Measurements from ENCODE around the gene MAD1L1. TPM values are rescaled to one million over a fixed set of nuclear protein-coding genes. Genes with fewer than 3 reads are reported as not detected.
"Not testable (repeated sequence)": the region's sequence is repeated elsewhere in the genome, so short reads cannot be mapped to it uniquely, and the experiment has no call there.

The MAD1L1 gene
- total RNA-seq, 1 donor from 2014 or later, result 112 TPM

DNA sequence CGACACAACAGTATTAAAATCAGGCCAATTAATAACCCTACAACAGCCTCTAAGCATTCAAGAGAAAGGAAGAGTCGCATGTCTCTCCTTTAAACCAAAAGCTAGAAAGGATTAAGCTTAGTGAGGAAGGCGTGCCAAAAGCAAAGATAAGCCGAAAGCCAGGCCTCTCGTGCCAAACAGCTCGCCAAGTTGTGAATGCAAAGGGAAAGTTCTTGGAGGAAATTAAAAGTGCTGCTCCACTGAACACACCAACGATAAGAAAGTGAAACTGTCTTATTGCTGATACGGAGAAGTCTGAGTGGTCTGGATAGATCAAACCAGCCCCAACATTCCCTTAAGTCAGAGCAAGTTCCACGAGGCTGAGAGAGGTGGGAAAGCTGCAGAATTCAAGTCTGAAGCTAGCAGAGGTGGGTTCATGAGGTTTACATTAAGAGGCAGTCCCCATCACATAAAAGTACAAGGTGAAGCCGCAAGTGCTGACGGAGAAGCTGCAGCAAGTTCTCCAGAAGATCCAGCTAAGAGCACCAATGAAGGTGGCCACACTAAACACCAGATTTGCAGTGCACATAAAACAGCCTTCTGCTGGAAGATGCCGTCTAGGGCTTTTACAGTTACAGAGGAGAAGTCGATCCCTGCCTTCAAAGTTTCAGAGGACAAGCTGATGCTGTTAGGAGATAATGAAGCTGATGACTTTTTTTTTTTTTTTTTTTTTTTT, 194.8 kb downstream of the MAD1L1 start:
- intact Hi-C loops (cut with micrococcal nuclease), result loop anchor here (1.0 to 2.0 kb wide), 3 partner anchors 98 to 310 kb away; no protein-coding TSS in a partner anchor

DNA sequence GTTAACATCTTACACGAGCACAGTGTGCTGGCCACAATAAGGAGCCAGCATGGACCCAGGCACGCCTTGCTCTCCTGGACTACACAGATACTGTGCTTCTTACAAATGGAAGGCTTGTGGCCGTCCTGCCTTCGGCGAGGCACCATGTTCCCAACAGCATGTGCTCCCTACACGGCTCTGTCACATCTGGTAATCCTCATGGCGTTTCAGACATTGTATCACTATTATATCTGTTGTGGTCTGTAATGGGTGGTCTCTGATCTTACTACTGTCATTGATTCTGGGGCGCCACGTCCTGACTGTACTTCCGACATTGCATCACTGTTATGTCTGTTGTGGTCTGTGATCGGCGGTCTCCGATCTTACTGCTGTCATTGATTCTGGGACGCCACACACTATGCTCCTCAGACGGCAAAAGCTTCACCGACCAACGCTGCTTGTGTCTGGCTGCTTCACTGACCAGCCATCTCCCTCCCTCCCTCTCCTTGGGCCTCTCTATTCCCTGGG, 195.4 kb downstream of the MAD1L1 start:
- intact Hi-C loops (cut with micrococcal nuclease), result no loop called here

DNA sequence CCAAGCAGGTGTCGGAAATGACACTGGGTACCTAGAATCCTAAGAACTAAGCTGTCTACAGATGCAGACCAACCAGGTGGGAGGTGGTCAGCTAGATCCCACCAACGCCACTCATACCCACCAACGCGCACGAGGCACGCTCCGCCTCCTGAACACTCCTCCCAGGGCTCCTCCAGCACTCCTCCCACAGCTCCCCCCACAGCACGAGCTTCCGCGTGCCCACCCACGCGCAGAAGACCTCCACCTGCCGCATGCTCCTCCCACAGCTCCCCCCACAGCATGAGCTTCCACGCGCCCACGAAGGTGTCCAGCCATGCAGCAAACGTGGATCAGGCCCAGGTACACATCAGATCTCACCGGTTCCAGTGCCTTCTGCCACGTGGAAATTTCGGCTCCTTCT, 196.0 kb downstream of the MAD1L1 start:
- intact Hi-C loops (cut with micrococcal nuclease), result no loop called here

DNA sequence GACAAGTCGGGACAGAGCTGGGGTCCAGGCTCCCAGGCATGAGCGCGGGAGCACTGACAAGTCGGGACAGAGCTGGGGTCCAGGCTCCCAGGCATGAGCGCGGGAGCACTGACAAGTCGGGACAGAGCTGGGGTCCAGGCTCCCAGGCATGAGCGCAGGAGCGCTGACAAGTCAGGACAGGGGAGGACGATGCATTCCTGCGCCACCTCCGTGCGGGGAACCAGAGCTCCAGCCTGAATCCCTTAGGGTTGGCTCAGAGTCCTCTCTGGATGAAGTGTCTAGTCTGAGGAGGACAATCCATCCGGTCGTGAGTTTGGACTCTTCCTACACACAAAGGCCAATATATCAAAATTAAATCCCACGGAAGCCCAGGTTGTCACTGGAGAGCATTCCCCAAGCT, 196.5 kb downstream of the MAD1L1 start:
- intact Hi-C loops (cut with micrococcal nuclease), result not testable (repeated sequence)

DNA sequence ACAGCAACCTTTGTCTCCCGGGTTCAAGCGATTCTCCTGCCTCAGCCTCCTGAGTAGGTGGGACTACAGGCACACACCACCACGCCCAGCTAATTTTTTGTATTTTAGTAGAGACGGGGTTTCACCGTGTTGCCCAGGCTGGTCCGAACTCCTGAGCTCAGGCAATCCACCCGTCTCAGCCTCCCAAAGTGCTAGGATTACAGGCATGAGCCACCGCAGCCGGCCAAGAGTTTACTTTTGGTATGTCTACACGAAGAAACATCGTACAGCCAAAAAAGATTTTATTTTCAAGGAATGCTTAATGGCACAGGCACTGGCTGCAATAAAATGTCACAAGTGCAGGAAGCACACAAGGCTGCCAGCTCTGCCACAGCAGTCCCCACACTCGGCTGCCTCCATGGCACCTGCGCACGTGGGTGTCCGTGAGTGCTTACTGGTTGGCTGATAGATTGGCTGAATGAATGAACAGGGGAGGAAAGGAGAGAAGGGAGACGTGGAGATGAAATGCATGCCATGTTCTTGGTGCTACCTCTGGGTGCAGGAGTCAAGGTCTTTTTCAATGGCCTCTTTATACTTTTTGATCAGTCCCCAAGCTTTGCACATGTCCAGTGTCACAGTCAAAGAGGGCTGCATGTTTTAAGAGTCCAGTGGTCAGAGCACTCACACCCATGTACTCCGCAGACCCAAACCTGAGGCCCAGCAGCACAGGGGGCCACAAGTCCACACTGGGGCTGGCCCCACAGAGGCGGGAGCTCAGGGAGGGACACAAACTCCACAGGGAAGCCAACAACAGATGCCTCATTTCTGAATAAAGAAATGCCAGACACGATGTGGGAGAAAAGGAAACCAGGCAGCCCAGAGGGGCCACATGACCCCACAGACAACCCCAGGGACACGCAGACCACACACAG, 198.2 kb downstream of the MAD1L1 start:
- intact Hi-C loops (cut with micrococcal nuclease), result no loop called here

DNA sequence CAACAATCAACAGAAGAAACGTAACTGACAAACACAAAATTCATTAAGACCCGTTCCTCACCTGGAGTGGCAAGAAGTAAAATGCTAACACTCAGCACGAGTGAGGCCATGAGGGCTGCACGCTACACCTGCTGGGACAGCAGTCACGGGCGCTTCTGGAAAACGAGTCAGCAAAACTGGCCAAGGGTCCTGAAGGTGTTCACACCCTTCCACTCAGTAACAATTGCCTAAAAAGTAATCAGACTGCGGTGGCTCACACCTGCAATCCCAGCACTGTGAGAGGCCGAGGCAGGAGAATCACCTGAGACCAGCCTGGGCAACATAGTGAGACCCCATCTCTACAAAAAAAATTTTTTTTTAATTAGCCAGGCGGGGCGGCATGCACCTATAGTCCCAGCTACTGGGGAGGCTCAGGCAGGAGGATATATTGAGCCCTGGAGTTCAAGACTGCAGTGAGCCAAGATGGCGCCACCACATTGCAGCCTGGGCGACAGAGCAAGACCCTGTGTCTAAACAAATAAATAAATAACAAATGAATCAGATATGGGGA, 199.1 kb downstream of the MAD1L1 start:
- intact Hi-C loops (cut with micrococcal nuclease), result no loop called here

DNA sequence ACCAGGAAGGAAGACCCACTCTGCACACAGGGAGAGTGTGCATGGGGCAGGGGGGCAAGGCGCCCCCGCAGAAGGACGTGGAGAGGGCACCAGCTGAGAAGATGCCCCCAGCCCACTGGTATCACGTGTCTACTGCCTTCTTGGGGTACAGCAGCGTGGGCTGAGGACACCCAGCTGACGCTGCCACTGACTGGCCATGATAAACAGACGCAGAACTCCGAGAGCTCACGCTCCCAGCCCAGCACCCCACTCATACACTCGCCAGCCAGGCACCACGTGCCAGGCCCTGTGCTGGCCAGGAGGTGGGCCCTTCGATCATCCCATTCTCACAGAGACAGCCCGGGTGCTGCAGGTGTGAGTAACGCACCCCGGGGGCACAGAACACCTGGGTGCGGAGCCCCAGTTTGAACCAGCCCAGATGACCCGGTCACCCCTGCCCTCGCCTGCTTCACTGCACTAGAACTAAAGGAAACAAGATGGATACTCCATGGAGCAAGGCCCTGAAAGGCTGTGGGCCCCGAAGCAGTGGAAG, 199.8 kb downstream of the MAD1L1 start:
- intact Hi-C loops (cut with micrococcal nuclease), result no loop called here

DNA sequence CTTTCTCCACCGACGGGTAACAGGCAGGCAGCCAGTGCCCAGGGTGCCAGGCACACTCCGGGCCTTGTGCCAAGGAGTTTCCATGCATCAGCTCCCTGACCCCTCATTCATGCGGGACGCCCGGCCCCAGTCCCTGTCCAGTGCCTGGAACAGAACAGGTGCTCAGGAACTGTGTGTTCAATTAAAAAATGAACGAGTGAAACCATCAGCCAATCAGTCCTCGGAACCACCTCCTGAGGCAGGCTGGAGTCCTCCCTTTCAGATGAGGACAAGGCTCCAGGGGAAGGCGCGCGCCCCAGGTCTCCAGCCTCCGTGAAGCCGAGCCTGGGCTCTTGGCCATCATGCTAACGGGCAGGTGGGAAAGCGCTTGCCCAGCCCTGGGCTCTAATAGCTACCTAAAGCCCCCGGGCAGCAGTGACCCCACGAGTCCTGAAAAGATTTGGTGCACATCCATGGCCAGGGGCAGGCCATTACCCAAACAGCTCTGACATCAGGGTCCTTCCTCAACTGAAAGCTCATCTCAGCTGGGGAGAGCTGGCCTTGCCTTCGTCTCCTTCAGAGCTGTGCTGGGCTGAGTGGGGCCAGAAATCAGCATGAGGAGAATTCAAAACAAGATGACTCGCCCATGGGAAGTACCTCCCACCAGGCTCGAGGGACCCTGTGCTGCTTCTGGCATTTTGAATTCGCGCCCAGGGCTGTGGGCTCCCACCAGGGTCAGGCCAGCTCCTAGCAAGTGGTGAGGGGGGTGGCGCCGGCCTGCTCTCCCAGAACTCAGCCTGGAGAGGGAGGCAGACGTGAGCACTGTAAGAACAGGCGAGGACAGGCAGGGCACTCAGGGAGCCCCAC, 200.5 kb downstream of the MAD1L1 start:
- intact Hi-C loops (cut with micrococcal nuclease), result no loop called here

DNA sequence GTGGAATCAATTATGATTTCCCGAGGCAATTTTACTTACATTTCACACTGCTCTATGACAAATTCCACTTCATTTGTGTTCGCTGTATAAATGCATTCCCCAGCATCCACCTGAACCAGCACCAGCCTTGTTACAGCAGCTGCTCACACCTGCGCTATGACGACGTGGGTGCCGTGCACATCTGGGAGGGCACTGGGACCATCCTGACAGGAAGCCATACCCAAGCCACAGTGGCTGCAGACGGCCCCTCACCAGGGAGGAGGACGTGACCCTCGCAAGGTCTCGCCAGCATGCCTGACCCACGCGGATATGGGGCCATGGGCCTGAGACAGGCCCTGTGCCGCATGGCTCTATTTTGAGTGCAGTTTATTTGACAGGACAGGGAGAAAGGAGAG, 201.3 kb downstream of the MAD1L1 start:
- intact Hi-C loops (cut with micrococcal nuclease), result no loop called here

DNA sequence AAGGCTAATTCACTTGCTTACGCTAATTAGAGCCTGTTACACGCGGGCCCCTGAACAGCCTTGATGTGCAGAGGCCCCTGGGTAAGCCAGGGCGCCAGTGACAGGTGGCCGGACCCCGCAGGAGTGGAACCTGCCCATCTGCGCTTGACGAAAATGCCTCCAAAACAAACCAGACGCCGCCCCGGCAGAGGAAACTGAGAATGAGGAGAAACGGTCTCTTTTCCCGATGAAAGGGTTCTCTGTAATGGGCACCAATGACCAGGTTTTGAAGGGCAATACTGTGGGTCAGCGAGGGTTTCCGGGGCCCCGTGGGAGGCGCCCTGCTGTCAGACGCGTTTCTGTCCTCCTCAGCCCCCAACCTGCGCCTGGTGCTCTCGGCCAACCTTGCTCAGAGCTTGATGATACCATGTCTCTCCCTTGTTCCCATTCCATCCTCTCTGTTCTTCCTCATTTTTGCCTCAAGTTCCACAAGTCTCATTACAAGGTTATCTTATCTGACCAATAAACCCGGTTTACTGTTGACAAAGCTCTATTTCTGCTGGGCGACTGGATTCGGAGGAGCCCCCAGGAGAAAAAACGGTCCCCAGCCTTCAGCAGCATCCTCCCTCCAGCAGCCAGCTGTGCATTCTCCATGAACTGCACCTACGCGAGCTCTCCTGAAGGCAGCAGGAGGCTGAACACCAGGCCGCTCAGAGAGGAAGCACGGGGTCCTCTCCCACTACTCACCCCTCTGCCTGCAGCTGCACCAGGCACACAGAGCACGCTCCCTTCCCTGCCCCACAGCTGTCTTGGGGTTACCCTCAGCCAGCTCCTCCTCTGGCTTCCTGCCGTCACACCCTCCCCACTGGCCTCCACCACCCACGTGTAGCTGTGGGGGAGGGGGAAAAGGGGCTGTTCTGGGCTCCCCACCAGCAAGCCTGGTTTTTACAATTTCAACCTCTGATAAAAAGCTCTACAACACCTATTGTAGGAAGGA, 202.0 kb downstream of the MAD1L1 start:
- intact Hi-C loops (cut with micrococcal nuclease), result no loop called here

DNA sequence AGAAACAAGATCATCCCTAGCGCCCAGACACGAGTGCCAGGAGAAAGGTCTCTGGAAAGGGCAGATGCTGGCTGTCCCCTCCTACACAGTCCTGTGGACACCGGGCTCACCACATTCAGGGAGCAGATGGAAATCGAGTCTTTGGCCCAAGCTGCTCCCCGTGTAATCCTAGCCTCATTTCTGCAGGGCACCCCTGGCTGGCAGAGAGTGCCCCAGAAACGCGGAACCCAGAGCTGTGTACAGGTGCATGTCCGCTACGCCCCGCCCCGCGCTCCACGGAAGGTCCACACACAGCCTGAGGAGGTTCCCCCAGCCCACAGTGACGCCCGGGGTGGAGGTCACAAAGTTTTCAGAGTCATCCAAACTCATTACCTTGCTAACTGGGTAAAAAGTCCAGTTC, 202.8 kb downstream of the MAD1L1 start:
- intact Hi-C loops (cut with micrococcal nuclease), result no loop called here

DNA sequence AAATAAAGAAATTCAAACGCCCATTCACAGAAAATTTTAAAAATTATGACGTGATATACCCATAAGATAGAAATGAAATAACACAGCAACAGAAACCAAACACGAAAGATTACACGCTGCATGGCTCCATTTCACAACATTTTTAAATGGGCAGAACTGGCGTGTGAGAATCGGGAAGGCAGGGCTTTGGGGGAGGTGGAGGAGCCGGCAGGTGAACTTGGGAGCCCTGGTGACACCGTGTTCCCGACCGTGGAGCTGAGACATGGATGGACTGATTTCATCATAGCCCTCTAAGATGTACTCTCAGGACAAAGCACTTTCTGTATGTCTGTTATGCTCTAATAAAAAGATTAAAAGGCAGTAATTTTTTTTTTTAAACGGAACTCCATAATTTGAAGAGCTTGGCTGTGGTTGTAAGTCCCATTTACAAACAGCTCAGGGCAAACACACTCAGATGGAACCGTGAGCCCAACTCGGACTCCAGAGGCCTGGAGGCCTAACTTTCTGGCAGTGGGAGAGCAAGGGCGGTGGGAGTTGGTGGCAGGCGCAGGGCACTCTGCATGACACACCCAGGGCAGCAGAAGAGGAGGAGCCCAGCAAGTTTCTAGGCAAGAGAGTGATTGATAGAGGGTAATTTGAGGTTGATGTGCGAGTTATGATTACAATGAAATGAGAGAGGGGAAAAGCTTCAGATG, 203.4 kb downstream of the MAD1L1 start:
- intact Hi-C loops (cut with micrococcal nuclease), result no loop called here

DNA sequence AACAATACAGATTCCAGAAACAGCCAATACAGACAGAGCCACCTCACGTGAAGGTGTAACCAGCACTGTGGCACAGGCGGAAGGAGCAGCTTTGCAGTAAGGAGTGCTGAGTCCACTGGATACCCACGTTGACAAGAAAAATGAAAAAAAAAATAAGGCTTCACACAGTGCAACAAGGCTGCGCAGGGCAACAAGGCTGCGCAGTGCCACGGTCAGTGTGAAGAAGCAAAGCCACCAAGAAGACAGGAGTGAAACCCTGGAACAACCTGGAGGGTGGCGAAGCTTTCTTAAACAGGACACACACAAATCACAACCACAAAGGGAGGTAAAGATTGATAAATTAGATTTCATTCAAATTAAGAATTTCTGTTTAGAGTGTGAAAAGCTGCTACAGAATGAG, 204.0 kb downstream of the MAD1L1 start:
- intact Hi-C loops (cut with micrococcal nuclease), result no loop called here

DNA sequence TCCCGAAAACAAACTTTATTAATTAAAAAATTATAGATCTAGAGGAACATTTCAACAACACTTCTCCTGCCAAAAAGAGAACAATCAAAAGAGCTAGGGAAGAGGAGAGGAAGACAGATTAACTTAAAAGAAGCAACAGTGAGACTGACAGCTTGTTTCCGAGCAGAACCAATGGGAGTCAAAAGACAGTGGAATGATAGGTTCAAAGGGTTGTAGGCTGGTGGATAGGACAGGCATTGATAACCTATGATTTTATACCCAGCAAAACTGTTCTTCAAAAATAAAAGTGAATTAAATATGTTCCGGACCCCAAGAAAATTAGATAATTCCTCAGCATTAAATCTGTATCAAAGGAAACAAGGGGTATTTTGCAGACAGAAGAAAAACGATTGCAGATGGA, 207.6 kb downstream of the MAD1L1 start:
- intact Hi-C loops (cut with micrococcal nuclease), result no loop called here

DNA sequence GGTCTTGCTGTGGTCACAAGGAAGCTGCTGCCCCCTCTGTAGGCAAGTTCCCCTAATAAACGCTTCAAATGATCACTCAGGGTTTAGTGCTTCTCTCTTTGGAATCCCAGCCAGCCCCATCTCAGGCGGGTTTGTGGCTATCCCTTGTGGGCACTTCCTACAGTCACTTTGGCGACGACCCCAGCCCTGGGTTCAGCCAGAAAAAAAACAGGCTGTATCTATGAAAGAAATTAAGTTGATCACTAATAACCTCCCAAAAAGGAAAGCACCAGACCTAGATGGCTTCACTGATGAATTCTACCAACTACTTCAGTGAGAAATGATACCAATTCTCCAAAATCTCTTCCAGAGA, 208.2 kb downstream of the MAD1L1 start:
- intact Hi-C loops (cut with micrococcal nuclease), result no loop called here

DNA sequence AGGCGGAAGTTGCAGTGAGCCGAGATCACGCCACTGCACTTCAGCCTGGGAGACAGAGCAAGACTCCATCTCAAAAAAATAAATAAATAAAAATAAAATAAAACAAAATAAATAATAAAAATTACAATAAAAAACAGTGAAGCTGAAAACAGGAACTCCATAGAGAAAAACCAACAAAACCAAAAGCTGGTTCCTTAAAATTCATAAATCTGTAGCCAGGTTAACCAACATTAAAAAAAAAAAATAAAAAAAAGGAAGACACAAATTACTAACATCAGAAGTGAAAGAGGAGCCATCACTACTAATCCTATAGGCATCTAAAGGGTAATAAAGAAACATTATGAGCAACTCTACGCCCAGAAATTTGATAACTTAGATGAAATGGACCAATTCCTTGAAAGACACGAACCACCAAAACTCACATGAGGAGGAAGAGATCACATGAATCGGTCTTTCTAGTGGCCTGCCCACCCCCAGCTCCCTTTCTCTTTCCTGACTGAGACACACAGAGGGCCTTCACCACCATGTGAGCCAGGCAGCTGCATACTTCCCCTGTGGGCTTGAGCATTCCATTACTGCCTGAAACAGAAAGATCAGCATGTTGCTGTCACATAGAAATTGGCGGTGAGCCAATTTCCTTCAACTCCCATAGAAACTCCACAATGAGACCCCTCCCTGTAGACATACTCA, 208.7 kb downstream of the MAD1L1 start:
- intact Hi-C loops (cut with micrococcal nuclease), result no loop called here

DNA sequence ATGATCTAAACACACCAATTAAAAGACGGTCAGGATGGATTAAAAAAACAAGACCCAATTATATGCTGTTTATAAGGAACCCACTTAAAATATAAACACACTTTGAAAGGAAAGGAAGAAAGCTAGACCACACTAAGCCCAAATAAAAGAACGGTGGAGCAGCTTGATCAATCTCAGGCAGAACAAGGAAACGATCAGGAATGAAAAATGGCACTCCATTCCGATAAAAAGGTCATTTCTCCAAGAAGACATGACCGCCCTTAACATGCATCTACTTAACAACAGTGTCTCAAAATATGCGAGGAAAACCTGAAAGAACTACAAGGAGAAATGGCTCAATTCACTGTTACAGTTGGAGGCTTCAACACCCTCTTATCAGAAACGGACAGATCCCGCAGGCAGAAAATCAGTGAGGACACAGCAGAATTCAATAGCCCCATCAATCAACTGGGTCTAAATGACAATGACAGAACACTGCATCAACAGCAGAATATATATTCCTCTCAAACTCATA, 210.0 kb downstream of the MAD1L1 start:
- intact Hi-C loops (cut with micrococcal nuclease), result no loop called here

DNA sequence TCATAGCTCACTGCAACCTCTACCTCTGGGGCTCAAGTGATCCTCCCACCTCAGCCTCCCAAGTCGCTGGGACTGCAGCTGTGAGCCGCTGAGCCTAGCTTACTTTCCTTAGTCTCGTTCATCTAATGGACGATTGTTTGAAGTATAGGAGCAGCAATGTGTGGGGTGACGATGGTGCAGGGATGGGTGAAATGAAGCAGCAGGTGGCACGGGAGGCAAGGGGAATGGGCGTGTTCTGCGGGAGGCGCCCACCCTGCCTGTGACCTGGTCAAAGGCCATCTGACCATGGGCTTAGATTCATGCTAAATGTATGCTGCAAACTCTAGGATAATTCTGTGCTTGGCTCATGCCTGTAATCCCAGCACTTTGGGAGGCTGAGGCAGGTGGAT, 210.7 kb downstream of the MAD1L1 start:
- intact Hi-C loops (cut with micrococcal nuclease), result no loop called here

Measured in T-helper 1 cell treated with Interleukin-12 subunit alpha and Interleukin-12 subunit beta and Interleukin-4 antibody, amounts not matched to agents 30 ng/mL and 1 ng/mL, for 36 hours (primary cell).